Thoracic aorta (tissue), 2 donors: ENCODE measurements around the gene LRRC15. TPM values are rescaled to one million over a fixed set of nuclear protein-coding genes. Genes with fewer than 3 reads are reported as not detected.

Experiments used
- ATAC-seq: fragments of 150-250 bp; one replicate; pipeline ENCODE4 v1.8.0; 2017; ENCODE audit warnings: low read depth; ENCODE audit not compliant: insufficient number of reproducible peaks, low FRiP score
- DNase-seq: peaks from one replicate; pipeline ENCODE4 v3.0.0-alpha.2; 2020; ENCODE audit warnings: low spot score
- H3K27ac ChIP-seq, 2 donors: fragments of 200-600 bp; sonication (generic); 1 replicate in 1 of 2; 2 replicates in 1 of 2; pipeline ENCODE4 v1.5.1; 2016; ENCODE audit warnings: mild to moderate bottlenecking in 2 of 2, moderate library complexity in 2 of 2
- H3K27me3 ChIP-seq: fragments of 200-600 bp; sonication (generic); replicated peaks from 2 replicates; pipeline ENCODE4 v1.6.0; 2016; ENCODE audit warnings: mild to moderate bottlenecking; ENCODE audit not compliant: insufficient read depth
- H3K36me3 ChIP-seq: fragments of 200-600 bp; sonication (generic); one replicate; pipeline ENCODE4 v1.5.1; 2016
- H3K4me1 ChIP-seq, 2 donors: fragments of 200-600 bp; sonication (generic); 1 replicate in 1 of 2; 2 replicates in 1 of 2; pipeline versions ENCODE4 v1.5.1 to v1.6.0; 2016; ENCODE audit warnings: low read depth in 2 of 2, mild to moderate bottlenecking in 1 of 2; ENCODE audit not compliant: control insufficient read depth in 1 of 2
- H3K4me3 ChIP-seq: fragments of 200-600 bp; sonication (generic); 2 replicates; pipeline ENCODE4 v1.5.1; 2016; ENCODE audit warnings: mild to moderate bottlenecking
- H3K9me3 ChIP-seq: fragments of 200-600 bp; sonication (generic); 2 replicates; pipeline ENCODE4 v1.5.1; 2016
- CTCF ChIP-seq: fragments of 200-600 bp; sonication (generic); IDR thresholded peaks from one replicate; pipeline ENCODE4 v1.5.1; 2019; ENCODE audit warnings: antibody characterized with exemption
- total RNA-seq, 2 donors: library from RNA; depleted of rRNA; stranded (reverse); fragments of >200 nt; gene quantifications; one replicate each; pipeline versions ENCODE4 v1.1.0 to v1.2.3, GENCODE V29; 2016

LRRC15 gene
- total RNA-seq, 2 donors from 2014 or later: 0.27 TPM; not detected in 1

- Histone ChIP-seq H3K4me1 (no peaks in the 10 kb centered on the region), H3K27ac (no peak overlapping the region), H3K27me3 (no peaks in the 10 kb centered on the region), H3K9me3 (no peaks in the 10 kb centered on the region), H3K4me3 (no peak overlapping the region), H3K36me3 (no peaks in the 10 kb centered on the region)
- DNase-seq (no peak), ATAC-seq (no peak)
- TF ChIP-seq CTCF: no peak
Observed at GRCh38 chr3:194355379-194355778, 14.2 kb downstream of the LRRC15 start.

- Histone ChIP-seq H3K4me3 (no peak overlapping the region), H3K9me3 (no peaks in the 10 kb centered on the region), H3K4me1 (no peaks in the 10 kb centered on the region), H3K27me3 (no peaks in the 10 kb centered on the region), H3K36me3 (no peaks in the 10 kb centered on the region), H3K27ac (no peak overlapping the region)
- ATAC-seq (no peak), DNase-seq (no peak)
- TF ChIP-seq CTCF: no peak
Observed at GRCh38 chr3:194354315-194354714, 15.2 kb downstream of the LRRC15 start.

- no peak for ATAC-seq
- H3K4me1 ChIP-seq: no peaks in the 10 kb centered on the region
- no peaks in the 10 kb centered on the region for H3K27me3 ChIP-seq
- no peak for DNase-seq
- no peak for TF ChIP-seq CTCF
- no peak overlapping the region for H3K27ac ChIP-seq
- no peaks in the 10 kb centered on the region for H3K36me3 ChIP-seq
- no peak overlapping the region for H3K4me3 ChIP-seq
- H3K9me3 ChIP-seq: no peaks in the 10 kb centered on the region
Observed at GRCh38 chr3:194352667-194353246, 16.8 kb downstream of the LRRC15 start.

GRCh38 chr3:194351952-194352536 lies 17.5 kb downstream of the LRRC15 start:
- no peak for TF ChIP-seq CTCF
- DNase-seq (no peak), ATAC-seq (no peak)
- H3K4me1 ChIP-seq: no peaks in the 10 kb centered on the region
- H3K4me3 ChIP-seq: no peak overlapping the region
- H3K36me3 ChIP-seq: no peaks in the 10 kb centered on the region
- no peak overlapping the region for H3K27ac ChIP-seq
- no peaks in the 10 kb centered on the region for H3K27me3 ChIP-seq
- no peaks in the 10 kb centered on the region for H3K9me3 ChIP-seq

- Histone ChIP-seq H3K9me3 (no peaks in the 10 kb centered on the region), H3K4me1 (no peaks in the 10 kb centered on the region), H3K27me3 (no peaks in the 10 kb centered on the region), H3K27ac (no peak within 1 kb of the TSS), H3K4me3 (no peak within 1 kb of the TSS), H3K36me3 (no peaks in the 10 kb centered on the region)
- DNase-seq (no peak), ATAC-seq (no peak)
- no peak for TF ChIP-seq CTCF
Observed at GRCh38 chr3:194351080-194351672, 18.4 kb downstream of the LRRC15 start, which contains the start of gene CPN2. Gene CPN2, minus strand, starts transcription at chr3:194351328. Its CDS starts 8,626 bp downstream, at chr3:194342702.
